Measurements from ENCODE around the gene AGAP6.
A peak's percentile ranks its signal among the peaks of the same experiment; 100 is the strongest.
"Not testable (repeated sequence)": the region's sequence is repeated elsewhere in the genome, so short reads cannot be mapped to it uniquely, and the experiment has no call there.

AGAP6 gene

DNA sequence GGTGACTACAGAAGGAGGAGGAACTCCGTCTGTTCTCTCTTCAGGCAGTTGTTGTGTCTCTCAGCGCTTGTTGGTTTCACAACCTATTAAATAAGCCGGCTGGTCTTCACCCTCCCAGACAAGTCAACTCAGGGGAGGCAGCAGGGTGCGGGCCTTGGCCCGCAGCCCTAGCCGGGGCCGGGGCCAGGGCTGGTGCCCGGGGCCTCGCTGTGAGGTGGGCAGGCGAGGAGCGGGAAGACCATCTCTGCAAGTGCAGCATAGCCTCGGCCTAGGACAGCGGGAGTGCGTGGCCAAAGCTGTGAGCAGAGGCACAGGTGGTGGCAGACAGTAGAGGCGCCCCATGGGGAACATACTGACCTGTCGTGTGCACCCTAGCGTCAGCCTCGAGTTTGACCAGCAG is at the start of gene AGAP6:
TSS of gene AGAP6 (plus strand) at position 31 of the 400 bp plus-strand sequence. CDS start at position 341, 310 bp downstream.
- DNase-seq: not testable (repeated sequence)

DNA sequence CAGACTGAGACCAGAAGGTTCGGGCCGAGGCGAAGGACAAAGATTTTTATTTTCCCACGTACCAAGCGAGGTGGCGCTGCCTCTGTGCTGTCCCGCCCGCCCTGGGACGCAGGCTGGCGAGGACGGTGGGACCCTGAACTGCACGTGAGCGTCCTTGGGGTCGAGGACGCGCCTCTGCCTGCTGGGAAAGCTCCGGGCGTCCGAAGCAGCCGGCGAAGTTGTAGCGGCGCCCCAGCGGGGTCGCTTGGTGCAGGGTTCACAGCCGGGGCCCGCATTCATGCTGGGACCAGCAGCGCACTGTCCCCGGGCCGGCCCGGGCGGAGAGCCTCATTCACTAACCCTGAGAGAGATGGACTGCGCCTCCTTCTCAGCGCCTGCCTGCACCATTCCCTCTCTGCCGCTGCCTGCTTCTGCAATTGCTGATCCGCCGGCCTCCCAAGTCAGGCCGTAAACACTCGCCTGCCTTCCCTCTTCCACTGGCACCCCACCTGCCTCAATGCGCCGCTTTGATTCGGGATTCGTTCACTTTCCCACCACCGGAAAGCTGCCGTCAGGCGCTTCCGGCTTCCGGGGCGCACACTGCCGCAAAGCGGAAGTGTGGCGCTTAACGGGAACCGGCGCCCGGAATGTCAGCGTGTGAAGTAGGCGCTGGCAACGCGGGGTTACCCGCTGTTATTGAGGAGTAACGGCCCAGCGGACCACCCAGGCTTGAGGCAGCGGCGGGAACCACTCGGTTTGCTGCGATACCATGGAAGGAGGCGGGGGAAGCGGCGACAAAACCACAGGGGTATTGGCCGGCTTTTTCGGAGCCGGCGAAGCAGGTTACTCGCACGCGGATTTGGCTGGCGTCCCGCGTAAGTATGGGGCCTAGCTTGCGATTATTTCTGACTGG is 46.5 kb upstream of the AGAP6 start, which contains the start of the genes PARG and TIMM23B:
TSS of gene PARG (minus strand) at position 581 of the 892 bp plus-strand sequence. CDS start at position 279, 302 bp downstream.
TSS of gene TIMM23B (plus strand) at position 607 of the 892 bp plus-strand sequence. CDS start at position 749, 142 bp downstream.
- DNase-seq: peak; percentile 76 to 78

GRCh38 chr10:49942339-49942705 is 45.9 kb upstream of the AGAP6 start:
- DNase-seq: not testable (repeated sequence)

DNA sequence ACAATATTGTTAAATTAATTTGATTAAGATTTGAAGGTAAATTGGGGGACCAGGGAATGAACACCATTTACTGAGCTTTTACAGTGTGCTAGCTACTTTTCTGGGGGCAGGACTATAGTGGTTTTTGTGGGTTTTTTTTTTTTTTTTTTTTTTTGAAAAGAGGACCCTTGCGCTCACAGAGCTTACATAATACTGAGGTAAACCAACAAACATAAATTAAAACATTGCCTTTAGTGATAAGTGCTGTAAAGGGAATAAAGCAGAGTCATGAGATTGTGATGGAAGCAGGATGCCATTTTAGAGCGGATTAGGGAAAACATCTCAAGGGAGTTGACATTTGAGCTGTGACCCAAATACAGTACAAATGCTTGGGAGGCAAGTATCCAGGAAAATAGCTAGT is 44.6 kb upstream of the AGAP6 start:
- DNase-seq: not testable (repeated sequence)

DNA sequence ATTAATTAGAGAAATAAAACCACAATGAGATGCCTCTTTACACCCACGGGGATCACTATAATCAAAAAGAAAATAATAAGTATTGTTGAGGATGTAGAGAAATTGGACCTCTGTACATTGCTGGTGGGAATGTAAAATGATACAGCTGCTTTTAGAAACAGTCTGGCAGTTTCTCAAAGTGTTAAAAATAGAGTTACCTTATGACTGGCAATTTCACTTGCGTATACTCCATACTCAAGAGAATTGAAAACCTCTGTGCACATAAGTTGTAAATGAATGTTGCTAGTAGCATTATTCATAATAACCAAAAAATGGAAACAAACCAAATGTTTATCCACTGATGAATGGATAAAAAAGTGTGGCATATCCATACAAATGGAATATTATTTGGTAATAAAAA is 40.1 kb upstream of the AGAP6 start:
- not testable (repeated sequence) for DNase-seq

GRCh38 chr10:49948737-49949136 is 39.5 kb upstream of the AGAP6 start:
- not testable (repeated sequence) for DNase-seq

GRCh38 chr10:49952006-49952405 is 36.2 kb upstream of the AGAP6 start:
- not testable (repeated sequence) for DNase-seq

DNA sequence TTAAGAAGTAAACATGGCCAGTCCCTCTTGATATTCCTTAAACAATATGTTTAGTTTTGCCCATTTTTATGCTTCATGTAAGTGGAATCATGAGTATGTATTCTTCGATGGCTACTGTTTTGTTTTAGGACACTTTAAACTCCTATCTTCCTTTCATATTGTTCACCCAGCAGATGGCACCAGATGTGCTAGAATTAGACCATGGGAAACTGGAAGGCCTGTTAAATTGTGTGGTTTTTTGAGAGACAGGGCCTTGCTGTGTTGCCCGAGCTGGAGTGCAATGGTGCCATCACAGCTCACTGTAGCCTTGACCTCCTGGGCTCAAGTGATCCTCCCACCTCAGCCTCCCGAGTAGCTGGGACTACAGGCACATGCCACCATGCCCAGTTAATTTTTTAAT is 35.1 kb upstream of the AGAP6 start:
- not testable (repeated sequence) for DNase-seq

DNA sequence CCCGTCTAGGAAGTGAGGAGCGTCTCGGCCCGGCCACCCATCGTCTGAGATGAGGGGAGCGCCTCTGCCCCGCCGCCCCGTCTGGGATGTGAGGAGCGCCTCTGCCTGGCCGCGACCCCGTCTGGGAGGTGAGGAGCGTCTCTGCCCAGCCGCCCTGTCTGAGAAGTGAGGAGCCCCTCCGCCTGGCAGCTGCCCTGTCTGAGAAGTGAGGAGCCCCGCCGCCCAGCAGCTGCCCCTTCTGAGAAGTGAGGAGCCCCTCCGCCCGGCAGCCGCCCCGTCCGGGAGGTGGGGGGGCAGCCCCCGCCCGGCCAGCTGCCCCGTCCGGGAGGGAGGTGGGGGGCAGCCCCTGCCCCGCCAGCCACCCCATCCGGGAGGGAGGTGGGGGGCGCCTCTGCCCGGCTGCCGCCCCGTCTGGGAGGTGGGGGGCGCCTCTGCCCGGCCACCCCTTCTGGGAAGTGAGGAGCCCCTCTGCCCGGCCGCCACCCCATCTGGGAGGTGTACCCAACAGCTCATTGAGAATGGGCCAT is 17.8 kb upstream of the AGAP6 start:
- DNase-seq: not testable (repeated sequence)

DNA sequence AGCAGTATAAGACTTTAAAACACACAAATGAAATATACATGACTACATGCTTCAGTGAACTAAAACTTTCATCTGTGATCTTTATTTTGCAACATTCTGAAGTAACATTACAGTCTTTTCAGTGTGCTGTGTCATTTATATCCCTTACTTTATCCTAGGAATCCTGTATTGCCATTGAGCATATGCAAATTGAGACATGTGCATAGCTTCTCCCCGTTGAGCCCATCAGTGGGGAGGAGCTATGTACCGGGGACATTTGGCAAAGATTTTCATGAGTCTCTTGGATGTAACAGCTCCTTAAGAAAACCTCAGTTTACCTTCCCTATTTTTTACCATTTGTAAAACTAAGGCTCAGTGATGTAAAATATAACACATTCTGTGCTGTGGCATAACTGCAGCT is 16.7 kb upstream of the AGAP6 start:
- DNase-seq: not testable (repeated sequence)

- DNase-seq: not testable (repeated sequence)
Measured at GRCh38 chr10:49972094-49972493, 16.1 kb upstream of the AGAP6 start.

DNA sequence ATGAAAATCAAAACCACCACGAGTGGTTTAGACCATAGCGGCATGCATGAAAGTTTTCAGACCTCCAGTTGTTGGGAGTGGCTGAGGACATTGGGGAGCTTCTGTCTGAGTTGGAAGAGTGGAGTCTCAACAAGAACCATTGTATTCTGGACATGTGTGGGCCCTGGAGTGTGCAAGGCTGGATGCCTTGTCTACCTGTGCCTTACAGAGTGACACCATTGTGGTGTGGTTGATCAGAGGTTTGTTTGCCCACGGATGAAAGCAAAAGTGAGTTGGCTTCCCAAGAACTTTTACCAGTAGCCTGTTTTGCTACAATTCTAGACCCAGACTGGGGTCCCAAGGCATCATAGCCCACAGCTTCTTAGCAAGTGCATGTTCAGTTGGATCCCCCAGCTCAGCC is 10.4 kb upstream of the AGAP6 start:
- not testable (repeated sequence) for DNase-seq

DNA sequence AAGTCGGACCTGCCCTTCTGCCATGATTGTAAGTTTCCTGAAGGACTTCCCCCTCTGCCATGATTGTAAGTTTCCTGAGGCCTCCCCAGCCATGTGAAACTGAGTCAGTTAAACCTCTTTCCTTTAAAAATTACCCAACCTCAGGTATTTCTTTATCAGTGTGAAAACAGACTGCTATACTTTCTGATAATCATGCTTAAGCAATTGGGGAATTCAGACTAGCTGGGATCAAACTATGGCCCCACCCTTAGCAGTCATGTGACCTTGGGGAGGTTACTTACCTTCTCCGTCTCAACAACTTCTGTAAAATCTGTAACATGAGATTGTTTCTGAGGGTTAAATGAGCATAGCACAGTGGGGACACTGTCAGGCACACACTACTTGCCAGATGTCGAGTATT is 999 bp upstream of the AGAP6 start:
- not testable (repeated sequence) for DNase-seq

DNA sequence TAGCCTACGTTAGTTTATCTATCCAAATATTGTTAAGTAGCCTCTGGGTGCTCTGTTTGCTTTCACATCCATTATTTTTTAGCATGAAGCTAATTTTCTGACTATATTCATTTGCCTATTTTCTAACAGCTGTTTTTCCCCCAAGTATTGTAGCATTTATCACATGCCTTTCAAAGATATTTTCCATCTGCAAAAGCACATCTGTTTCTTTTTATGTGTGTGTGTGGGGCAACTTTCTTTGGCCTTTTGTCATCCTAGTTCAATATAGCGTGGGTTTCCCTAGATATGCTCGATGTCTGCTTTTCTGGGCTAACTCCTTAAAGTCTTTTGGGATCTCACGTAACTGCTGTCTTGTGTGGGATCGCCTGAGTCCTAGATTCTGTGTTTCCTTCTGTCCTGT is 7.1 kb downstream of the AGAP6 start:
- DNase-seq: not testable (repeated sequence)

DNA sequence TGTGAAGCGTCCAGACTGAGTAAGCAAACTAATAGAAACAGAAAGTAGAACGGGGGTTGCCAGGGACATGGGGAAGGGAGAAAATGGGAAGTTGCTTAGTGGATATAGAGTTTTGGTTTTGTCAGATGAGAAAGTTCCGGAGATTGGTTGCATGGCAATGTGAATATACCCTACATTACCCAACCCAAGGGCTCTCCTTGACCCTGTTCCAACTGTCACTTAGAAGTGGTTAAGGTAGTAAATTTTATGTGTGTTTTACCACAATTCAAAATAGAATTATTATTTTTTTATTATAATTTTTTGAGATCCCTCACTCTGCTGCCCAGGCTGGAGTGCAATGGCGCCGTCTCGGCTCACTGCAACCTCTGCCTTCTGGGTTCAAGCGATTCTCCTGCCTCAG is 25.8 kb downstream of the AGAP6 start:
- DNase-seq: not testable (repeated sequence)

- not testable (repeated sequence) for DNase-seq
Measured at GRCh38 chr10:50015596-50016220, 27.5 kb downstream of the AGAP6 start.

DNA sequence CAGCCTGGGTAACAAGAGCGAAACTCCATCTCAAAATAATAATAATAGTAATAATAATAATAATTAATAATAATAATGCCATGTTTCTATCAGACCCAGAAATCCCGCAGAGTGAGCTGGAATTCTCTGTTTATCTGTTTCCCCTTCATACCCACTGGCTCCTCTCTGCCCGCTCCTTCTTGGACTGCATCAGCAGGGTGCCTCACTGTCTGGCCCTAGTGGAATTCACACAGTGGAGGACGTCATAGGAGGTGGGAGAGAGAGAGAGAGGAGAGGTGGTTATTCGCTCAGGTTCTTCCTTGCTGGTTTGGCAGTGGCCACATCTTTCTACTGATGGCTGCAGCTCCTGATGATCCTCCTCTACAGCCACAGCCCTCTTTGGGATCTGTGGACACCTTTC is 28.7 kb downstream of the AGAP6 start:
- DNase-seq: not testable (repeated sequence)

GRCh38 chr10:50017646-50018045 is 29.4 kb downstream of the AGAP6 start:
- not testable (repeated sequence) for DNase-seq

GRCh38 chr10:50019279-50019678 is 31.1 kb downstream of the AGAP6 start:
- not testable (repeated sequence) for DNase-seq

DNA sequence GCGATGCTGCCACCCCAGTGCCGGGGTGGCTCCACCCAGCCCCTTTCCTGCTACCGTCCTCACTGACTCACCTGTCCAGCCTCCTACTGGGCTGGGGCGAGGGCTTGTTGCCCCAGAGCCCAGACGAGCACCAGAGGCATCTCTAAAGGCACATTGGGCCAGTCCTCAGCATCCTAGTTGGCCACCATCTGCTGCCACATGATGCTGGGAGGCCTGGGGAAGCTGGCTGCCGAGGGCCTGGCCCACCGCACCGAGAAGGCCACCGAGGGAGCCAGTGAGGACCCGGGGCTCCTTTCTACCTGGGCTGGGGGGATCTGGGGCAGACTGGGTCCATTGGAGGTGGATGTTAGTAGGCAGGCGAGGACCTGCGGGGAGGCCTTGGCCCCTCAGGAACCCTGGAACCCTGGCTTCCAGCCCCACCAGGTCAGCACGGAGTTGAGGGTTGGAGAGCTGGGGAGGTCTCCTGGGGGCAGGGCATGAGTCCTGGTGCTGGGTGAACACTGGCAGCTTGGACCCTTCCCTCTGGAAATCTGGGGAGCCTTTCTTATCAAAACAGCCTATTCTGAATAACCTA is 32.3 kb downstream of the AGAP6 start:
- DNase-seq: not testable (repeated sequence)

DNA sequence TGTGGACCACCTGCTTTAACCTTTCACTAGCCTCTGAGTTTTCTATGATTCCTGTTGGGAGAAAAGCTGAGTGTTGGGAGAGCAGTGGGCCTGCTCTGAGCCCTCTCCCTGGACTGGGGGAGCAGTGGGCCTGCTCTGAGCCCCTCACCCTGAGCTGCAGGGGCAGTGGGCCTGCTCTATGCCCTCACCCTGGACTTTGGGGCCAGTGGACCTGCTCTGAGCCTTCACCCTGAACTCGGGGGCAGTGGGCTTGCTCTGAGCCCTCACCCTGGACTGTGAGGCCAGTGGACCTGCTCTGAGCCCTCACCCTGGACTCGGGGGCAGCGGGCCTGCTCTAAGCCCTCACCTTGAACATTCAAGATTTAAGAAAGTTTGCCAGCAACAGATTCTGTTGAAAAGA is 33.4 kb downstream of the AGAP6 start:
- DNase-seq: no peak

GRCh38 chr10:50024716-50025383 is 36.6 kb downstream of the AGAP6 start:
- not testable (repeated sequence) for DNase-seq
